ENCODE data around the gene POM121C. TPM values are rescaled to one million over a fixed set of nuclear protein-coding genes. Genes with fewer than 3 reads are reported as not detected.
"Not testable (repeated sequence)": the region's sequence is repeated elsewhere in the genome, so short reads cannot be mapped to it uniquely, and the experiment has no call there.

Gene POM121C
- total RNA-seq, 1 donor from 2014 or later, result 66.4 TPM

DNA sequence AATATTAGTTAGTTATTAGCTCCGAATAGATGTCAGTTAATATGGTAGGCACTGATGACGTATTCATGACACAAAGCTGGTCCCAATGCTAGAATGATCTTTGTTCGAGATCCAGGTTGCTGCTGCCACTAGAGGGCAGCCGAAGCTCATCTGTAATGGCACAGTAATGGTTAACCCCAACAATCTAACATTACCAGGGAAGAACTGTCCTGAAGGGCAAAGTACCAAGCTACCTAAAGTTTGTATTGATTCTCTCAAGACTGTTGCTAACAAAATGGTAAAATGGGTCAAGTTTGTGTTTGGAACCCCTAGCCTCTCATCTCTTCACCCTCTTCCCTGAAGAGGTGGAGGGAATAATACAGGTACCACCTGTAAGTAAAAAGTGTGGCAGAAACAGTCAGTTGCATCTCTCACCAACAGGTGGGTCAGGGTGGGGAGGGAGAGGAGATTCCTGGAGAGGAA is 33.6 kb downstream of the POM121C start:
- not testable (repeated sequence) for H3K9me3 Mint-ChIP-seq (ENCODE audit: unreplicated experiment); H3K27me3 Mint-ChIP-seq (ENCODE audit: unreplicated experiment); H3K4me1 Mint-ChIP-seq (ENCODE audit: unreplicated experiment); H3K36me3 Mint-ChIP-seq (ENCODE audit: low read depth, unreplicated experiment); H3K27ac Mint-ChIP-seq (ENCODE audit: unreplicated experiment); DNase-seq (ENCODE audit: low spot score); H3K4me3 Mint-ChIP-seq (ENCODE audit: unreplicated experiment)
- TF ChIP-seq, protein P1, sequence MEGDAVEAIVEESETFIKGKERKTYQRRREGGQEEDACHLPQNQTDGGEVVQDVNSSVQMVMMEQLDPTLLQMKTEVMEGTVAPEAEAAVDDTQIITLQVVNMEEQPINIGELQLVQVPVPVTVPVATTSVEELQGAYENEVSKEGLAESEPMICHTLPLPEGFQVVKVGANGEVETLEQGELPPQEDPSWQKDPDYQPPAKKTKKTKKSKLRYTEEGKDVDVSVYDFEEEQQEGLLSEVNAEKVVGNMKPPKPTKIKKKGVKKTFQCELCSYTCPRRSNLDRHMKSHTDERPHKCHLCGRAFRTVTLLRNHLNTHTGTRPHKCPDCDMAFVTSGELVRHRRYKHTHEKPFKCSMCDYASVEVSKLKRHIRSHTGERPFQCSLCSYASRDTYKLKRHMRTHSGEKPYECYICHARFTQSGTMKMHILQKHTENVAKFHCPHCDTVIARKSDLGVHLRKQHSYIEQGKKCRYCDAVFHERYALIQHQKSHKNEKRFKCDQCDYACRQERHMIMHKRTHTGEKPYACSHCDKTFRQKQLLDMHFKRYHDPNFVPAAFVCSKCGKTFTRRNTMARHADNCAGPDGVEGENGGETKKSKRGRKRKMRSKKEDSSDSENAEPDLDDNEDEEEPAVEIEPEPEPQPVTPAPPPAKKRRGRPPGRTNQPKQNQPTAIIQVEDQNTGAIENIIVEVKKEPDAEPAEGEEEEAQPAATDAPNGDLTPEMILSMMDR (IDR thresholded peaks at IDR 0.05; ENCODE audit: unreplicated experiment), result peak; percentile 45

DNA sequence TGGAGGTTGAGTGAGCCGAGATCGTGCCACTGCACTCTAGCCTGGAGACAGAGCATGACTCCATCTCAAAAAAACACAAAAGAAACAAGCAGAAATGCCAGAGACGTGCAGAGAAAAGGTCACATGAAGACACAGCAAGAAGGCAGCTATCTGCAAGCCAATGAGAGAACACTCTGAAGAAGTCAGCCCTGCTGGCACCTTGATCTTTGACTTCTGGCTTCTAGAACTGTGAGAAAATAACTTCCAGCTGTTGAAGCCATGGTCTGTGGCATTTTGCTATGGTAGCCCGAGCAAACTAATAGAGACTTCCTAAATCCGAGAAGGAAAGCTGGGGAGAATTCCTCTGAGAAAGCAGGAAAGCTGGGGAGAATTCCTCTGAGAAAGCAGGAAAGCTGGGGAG is 36.2 kb downstream of the POM121C start:
- DNase-seq (ENCODE audit: low spot score), result not testable (repeated sequence)

DNA sequence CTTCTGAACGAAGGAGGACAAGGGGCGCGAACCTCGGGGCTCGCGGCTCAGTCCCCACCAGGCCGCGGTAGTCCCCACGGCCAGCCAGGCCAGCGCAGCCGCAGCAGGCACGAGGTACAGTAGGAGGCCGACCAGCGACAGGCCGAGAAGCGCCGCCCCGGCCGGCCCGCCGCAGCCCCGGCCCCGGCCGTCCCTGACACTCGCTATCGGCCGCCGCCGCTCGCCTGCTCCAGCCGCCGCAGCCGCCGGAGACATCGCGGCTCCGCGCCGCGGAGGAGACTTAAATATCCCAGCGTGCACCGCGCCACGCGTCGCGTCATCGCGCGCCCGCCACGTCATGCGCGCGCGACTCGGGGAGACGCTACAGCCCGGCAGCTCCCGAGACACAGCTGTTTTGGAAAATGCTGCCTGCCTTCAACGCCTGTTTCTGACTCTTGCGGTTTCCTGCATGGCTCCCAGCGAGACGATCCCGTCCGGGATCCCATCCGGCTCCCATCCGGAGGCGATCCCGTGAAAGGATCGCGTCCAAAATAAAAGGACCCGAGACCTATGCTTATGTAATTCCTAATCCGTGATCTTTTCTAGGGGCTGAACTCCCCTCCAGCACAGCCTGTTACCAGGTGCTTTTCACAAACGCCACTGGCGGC is 43.5 kb downstream of the POM121C start:
- H3K27me3 Mint-ChIP-seq (ENCODE audit: unreplicated experiment); H3K9me3 Mint-ChIP-seq (ENCODE audit: unreplicated experiment); H3K4me1 Mint-ChIP-seq (ENCODE audit: unreplicated experiment): not testable (repeated sequence)
- peaks cover 18% of the 10 kb centered on the region for H3K36me3 Mint-ChIP-seq (ENCODE audit: low read depth, unreplicated experiment)
- peak overlapping the region; percentile 92 for H3K4me3 Mint-ChIP-seq (ENCODE audit: unreplicated experiment)
- DNase-seq (ENCODE audit: low spot score), result peak; percentile 30
- peak overlapping the region; percentile 92 for H3K27ac Mint-ChIP-seq (ENCODE audit: unreplicated experiment)

More for the DNA sequence above, 36.2 kb downstream of the POM121C start:
- not testable (repeated sequence) for H3K9me3 Mint-ChIP-seq (ENCODE audit: unreplicated experiment); H3K4me1 Mint-ChIP-seq (ENCODE audit: unreplicated experiment); H3K4me3 Mint-ChIP-seq (ENCODE audit: unreplicated experiment); H3K36me3 Mint-ChIP-seq (ENCODE audit: low read depth, unreplicated experiment); H3K27me3 Mint-ChIP-seq (ENCODE audit: unreplicated experiment)
- peak overlapping the region; percentile 64 for H3K27ac Mint-ChIP-seq (ENCODE audit: unreplicated experiment)

DNA sequence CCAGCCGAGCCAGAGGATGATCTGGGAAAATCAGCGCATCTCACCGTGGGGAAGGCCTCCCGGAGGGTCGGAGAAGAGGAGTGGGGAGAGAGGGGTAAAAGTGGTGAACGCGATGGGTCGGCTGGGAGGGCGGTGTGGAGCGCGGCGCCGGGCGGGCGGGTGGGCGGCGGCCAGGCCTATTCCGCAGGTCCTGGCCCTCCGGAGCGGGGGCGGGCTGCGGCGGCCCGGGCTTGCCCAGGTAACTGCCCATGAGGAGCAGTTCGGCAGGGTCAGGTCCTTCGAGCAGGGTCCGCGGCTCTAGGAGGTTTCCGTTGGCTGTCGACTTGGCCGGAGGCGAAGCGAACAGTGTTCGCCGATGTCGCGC is 44.0 kb downstream of the POM121C start:
- H3K36me3 Mint-ChIP-seq (ENCODE audit: low read depth, unreplicated experiment), result peaks cover 18% of the 10 kb centered on the region
- DNase-seq (ENCODE audit: low spot score); H3K9me3 Mint-ChIP-seq (ENCODE audit: unreplicated experiment); H3K27me3 Mint-ChIP-seq (ENCODE audit: unreplicated experiment); H3K4me1 Mint-ChIP-seq (ENCODE audit: unreplicated experiment): not testable (repeated sequence)
- peak overlapping the region; percentile 89 for H3K27ac Mint-ChIP-seq (ENCODE audit: unreplicated experiment)
- H3K4me3 Mint-ChIP-seq (ENCODE audit: unreplicated experiment), result peak overlapping the region; percentile 95

DNA sequence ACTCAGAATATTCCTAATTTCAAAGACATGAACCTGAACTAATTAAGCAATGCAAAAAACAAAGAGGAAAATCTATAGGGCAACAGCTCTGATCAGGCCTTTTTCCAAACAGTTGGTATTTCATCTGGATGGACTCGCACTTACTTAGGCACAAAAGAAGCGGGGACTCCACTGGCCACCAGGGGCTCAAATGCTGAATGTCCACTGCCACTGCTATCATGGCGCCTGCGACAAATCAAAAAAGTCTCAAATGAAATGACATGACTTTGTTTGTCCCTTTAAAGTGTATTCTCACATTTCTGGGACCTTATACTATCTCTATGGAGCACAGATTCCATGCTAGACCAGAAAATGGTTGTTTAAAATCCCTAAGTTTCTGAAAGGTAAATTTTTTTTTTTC is 47.1 kb downstream of the POM121C start:
- not testable (repeated sequence) for DNase-seq (ENCODE audit: low spot score); H3K9me3 Mint-ChIP-seq (ENCODE audit: unreplicated experiment); H3K27ac Mint-ChIP-seq (ENCODE audit: unreplicated experiment); H3K4me1 Mint-ChIP-seq (ENCODE audit: unreplicated experiment); H3K4me3 Mint-ChIP-seq (ENCODE audit: unreplicated experiment); H3K27me3 Mint-ChIP-seq (ENCODE audit: unreplicated experiment)
- H3K36me3 Mint-ChIP-seq (ENCODE audit: low read depth, unreplicated experiment), result peaks cover 27% of the 10 kb centered on the region

DNA sequence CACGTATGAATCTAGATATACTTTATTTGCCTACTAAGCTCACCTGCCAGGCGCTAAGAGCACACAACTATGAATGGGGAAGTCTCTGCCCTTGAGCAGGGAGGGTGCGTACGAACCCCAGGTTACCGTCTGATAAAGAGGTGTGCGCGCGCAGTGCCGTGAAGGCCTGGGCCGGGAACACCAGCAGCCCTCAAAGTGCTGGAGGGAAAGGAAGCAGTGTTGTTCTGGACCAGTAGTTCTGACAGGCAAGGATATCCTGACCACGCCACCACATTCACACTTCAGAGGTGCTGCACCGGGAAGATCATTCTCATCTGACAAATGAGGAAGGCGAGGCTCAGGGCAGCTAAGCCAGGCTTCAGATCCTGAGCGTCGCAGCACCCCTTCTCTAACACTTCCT is 62.6 kb downstream of the POM121C start:
- DNase-seq (ENCODE audit: low spot score); H3K4me3 Mint-ChIP-seq (ENCODE audit: unreplicated experiment); H3K9me3 Mint-ChIP-seq (ENCODE audit: unreplicated experiment); H3K27ac Mint-ChIP-seq (ENCODE audit: unreplicated experiment); H3K4me1 Mint-ChIP-seq (ENCODE audit: unreplicated experiment); H3K27me3 Mint-ChIP-seq (ENCODE audit: unreplicated experiment): not testable (repeated sequence)
- H3K36me3 Mint-ChIP-seq (ENCODE audit: low read depth, unreplicated experiment), result peaks cover 12% of the 10 kb centered on the region

DNA sequence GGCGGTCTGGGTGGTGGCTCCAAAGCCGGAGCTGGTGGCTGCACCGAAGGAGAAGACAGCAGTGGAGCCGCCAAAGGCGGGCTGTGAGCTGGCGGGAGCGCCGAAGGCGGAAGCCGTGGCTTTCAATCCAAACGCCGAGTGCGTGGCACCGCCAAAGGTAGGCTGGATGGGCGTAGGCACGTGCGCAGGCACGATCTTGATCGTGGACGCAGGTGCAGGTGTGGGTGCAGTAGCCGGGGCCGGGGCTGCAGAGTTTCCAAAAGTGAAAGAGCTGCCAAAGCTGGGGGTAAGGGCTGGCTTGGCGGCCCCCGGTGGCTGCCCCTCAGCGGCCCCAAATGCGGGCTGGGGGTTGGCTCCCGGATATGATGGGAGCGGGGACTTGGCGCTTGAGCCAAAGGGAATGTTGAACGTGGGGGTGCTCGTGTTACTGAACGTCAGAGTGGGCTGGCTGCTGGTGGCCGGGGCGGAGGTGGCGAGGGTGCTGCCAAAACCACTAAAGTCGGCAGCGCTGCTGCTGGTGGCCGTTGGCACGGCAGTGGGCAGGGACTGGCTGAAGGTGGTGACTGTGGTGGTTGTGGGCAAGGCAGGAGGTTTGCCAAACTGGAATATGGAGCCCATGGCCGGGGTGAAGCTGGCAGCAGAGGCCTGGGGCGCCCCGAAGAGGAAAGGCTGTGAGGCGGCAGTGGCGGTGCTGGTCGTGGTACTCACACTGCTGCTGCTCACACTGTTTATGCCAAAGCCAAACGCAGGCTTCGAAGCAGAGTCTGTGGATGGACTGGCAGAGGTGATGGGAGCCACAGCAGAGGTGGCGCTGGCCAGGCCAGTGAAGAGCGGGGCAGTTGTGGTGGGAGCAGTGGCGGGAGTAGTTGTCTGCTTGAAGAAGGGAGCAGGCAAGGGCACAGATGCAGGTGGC is 64.0 kb downstream of the POM121C start:
- not testable (repeated sequence) for H3K27ac Mint-ChIP-seq (ENCODE audit: unreplicated experiment); H3K4me3 Mint-ChIP-seq (ENCODE audit: unreplicated experiment); H3K9me3 Mint-ChIP-seq (ENCODE audit: unreplicated experiment); H3K4me1 Mint-ChIP-seq (ENCODE audit: unreplicated experiment); H3K27me3 Mint-ChIP-seq (ENCODE audit: unreplicated experiment); DNase-seq (ENCODE audit: low spot score)
- peaks cover 12% of the 10 kb centered on the region for H3K36me3 Mint-ChIP-seq (ENCODE audit: low read depth, unreplicated experiment)

DNA sequence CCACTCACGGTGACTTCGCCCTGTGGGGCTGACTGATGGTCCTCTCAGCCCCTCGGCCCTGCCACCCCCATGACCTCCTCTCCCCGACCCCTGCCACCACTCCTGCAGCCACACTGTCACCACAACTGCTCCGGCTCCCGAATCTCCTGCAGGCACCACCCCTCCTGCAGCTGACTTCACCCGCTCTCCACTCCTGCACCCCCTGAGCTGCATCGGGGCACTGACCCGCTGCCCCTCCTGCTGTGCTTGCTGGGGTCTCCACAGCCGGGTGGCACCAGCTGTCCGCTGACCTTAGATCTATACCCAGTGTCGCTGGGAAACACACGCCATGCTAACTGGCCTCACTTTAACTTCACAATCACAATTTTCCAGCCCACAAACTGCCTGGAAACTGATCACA is 65.9 kb downstream of the POM121C start:
- H3K27ac Mint-ChIP-seq (ENCODE audit: unreplicated experiment), result peak overlapping the region; percentile 74

DNA sequence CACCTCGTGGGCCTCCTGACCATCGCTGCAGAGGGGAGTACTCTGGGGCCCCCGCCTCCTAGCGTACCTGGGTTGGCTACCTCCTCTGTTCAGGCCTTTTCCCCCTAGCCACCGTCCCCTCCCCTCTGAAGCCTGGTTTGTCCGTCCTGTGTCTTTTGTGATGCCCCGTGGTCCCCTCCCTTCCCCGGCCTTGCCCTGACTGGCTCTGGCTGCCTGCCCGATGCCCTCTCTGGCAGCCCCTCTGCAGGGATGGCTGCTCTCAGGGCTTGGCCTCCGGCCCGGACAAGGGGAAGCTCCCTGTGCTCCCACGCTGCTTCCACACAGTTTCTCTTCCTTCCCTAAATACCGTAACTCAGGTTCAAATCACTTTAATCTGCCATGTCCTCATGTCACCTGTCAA is 66.4 kb downstream of the POM121C start:
- not testable (repeated sequence) for DNase-seq (ENCODE audit: low spot score); H3K27me3 Mint-ChIP-seq (ENCODE audit: unreplicated experiment); H3K4me3 Mint-ChIP-seq (ENCODE audit: unreplicated experiment); H3K4me1 Mint-ChIP-seq (ENCODE audit: unreplicated experiment); H3K9me3 Mint-ChIP-seq (ENCODE audit: unreplicated experiment)
- peak overlapping the region; percentile 31 for H3K27ac Mint-ChIP-seq (ENCODE audit: unreplicated experiment)
- H3K36me3 Mint-ChIP-seq (ENCODE audit: low read depth, unreplicated experiment), result peaks cover 12% of the 10 kb centered on the region

More for the DNA sequence above, 65.9 kb downstream of the POM121C start:
- H3K9me3 Mint-ChIP-seq (ENCODE audit: unreplicated experiment); H3K27me3 Mint-ChIP-seq (ENCODE audit: unreplicated experiment); DNase-seq (ENCODE audit: low spot score); H3K4me1 Mint-ChIP-seq (ENCODE audit: unreplicated experiment): not testable (repeated sequence)
- Mint-ChIP-seq H3K4me3 (ENCODE audit: unreplicated experiment) (peak overlapping the region; percentile 84), H3K36me3 (ENCODE audit: low read depth, unreplicated experiment) (peaks cover 12% of the 10 kb centered on the region)

DNA sequence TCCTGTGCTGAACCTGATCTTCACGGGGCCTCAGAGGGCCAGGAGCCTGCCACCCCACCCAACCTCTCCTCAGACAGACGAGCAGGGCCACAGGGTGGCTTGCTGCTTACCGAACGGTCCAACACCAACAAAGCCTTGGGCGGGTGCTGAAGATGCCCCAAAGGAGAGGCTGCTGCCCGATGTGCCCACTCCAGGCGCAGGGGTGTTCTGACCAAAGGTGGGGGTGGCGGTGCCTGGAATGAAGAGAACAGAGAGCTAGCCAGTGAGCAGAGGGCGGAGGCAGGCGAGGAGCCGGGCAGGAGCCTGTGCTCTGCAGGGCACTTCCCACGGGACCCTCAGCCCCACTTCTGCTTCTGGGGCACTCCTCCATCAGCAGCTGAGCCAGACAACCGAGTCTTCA is 66.9 kb downstream of the POM121C start:
- not testable (repeated sequence) for H3K36me3 Mint-ChIP-seq (ENCODE audit: low read depth, unreplicated experiment)

DNA sequence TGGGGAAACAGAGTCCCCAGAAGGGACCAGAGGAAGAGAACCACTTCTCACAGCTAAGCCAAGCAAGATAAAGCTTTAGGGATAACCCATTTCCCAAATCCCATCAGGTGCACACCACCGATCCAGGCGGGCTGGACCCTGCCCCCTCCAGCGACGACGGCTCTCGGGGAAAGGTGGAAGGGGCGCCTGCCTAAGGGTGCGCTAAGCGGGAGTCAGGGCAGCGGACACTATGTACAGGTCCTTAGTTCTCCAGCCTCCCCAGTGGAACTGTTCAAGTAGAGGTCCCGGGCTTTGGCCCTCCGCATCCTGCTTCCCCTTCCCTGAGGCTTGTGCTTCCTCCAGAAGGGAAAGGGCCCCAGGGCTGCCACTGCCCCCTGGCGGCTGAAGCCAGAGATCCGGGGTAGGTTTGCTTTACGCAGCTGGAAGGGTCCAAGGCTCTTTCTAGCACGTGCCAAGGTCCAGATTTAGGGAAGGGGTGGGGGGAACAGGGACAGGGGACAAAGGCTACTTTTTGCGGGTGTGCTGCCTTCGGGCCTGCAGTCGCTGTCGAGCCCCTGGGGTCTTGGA is 67.7 kb downstream of the POM121C start:
- H3K9me3 Mint-ChIP-seq (ENCODE audit: unreplicated experiment); DNase-seq (ENCODE audit: low spot score): not testable (repeated sequence)

More for the DNA sequence above, 66.9 kb downstream of the POM121C start:
- H3K4me1 Mint-ChIP-seq (ENCODE audit: unreplicated experiment); DNase-seq (ENCODE audit: low spot score); H3K27ac Mint-ChIP-seq (ENCODE audit: unreplicated experiment); H3K9me3 Mint-ChIP-seq (ENCODE audit: unreplicated experiment); H3K4me3 Mint-ChIP-seq (ENCODE audit: unreplicated experiment); H3K27me3 Mint-ChIP-seq (ENCODE audit: unreplicated experiment): not testable (repeated sequence)

More for the DNA sequence above, 67.7 kb downstream of the POM121C start:
- H3K27me3 Mint-ChIP-seq (ENCODE audit: unreplicated experiment); H3K4me1 Mint-ChIP-seq (ENCODE audit: unreplicated experiment); H3K36me3 Mint-ChIP-seq (ENCODE audit: low read depth, unreplicated experiment); H3K27ac Mint-ChIP-seq (ENCODE audit: unreplicated experiment); H3K4me3 Mint-ChIP-seq (ENCODE audit: unreplicated experiment): not testable (repeated sequence)
